GM19395 (cell line): ENCODE results near the gene PRM1.

ENCODE experiments used
- ATAC-seq: cut with Tn5 transposase; IDR thresholded peaks from one replicate; pipeline ENCODE4 v1.9.1; 2021; ENCODE audit warnings: mild to moderate bottlenecking, moderate library complexity; ENCODE audit not compliant: unreplicated experiment

The PRM1 gene

GRCh38 chr16:11280616-11281522 is at the start of gene PRM1:
Gene PRM1 (minus strand): TSS chr16:11281330. CDS start chr16:11281238, 92 bp downstream.
- no peak for ATAC-seq

- no peak for ATAC-seq
Observed at GRCh38 chr16:11330526-11331237, 49.6 kb upstream of the PRM1 start.

- ATAC-seq, result no peak
Observed at GRCh38 chr16:11329891-11330290, 48.8 kb upstream of the PRM1 start.

GRCh38 chr16:11329071-11329491 is 48.0 kb upstream of the PRM1 start:
- no peak for ATAC-seq

- peak; percentile 76 for ATAC-seq
Observed at GRCh38 chr16:11328172-11329070, 47.3 kb upstream of the PRM1 start.

- peak; percentile 44 for ATAC-seq
Observed at GRCh38 chr16:11327277-11328171, 46.4 kb upstream of the PRM1 start.

GRCh38 chr16:11326737-11327276 is 45.7 kb upstream of the PRM1 start:
- no peak for ATAC-seq

GRCh38 chr16:11326084-11326736 is 45.1 kb upstream of the PRM1 start:
- no peak for ATAC-seq

GRCh38 chr16:11325404-11326083 is 44.4 kb upstream of the PRM1 start:
- no peak for ATAC-seq

- ATAC-seq, result no peak
Observed at GRCh38 chr16:11323551-11324336, 42.6 kb upstream of the PRM1 start.

- no peak for ATAC-seq
Observed at GRCh38 chr16:11322823-11323222, 41.7 kb upstream of the PRM1 start.

GRCh38 chr16:11321662-11322061 is 40.5 kb upstream of the PRM1 start:
- no peak for ATAC-seq

GRCh38 chr16:11320170-11320569 is 39.0 kb upstream of the PRM1 start:
- ATAC-seq, result no peak

GRCh38 chr16:11319529-11320146 is 38.5 kb upstream of the PRM1 start:
- ATAC-seq, result no peak

GRCh38 chr16:11318817-11319216 is 37.7 kb upstream of the PRM1 start:
- no peak for ATAC-seq

GRCh38 chr16:11316331-11317015 is 35.3 kb upstream of the PRM1 start:
- no peak for ATAC-seq

GRCh38 chr16:11315510-11315909 is 34.4 kb upstream of the PRM1 start:
- no peak for ATAC-seq
